ENCODE data around the gene SMG6. TPM values are rescaled to one million over a fixed set of nuclear protein-coding genes. Genes with fewer than 3 reads are reported as not detected.
"Not testable (repeated sequence)": the region's sequence is repeated elsewhere in the genome, so short reads cannot be mapped to it uniquely, and the experiment has no call there.

SMG6 gene
- total and polyA plus RNA-seq, 2 donors (not counting 3 experiments of a cell fraction or from before 2014, with no cell fraction given), result 40.1 to 42.2 TPM

DNA sequence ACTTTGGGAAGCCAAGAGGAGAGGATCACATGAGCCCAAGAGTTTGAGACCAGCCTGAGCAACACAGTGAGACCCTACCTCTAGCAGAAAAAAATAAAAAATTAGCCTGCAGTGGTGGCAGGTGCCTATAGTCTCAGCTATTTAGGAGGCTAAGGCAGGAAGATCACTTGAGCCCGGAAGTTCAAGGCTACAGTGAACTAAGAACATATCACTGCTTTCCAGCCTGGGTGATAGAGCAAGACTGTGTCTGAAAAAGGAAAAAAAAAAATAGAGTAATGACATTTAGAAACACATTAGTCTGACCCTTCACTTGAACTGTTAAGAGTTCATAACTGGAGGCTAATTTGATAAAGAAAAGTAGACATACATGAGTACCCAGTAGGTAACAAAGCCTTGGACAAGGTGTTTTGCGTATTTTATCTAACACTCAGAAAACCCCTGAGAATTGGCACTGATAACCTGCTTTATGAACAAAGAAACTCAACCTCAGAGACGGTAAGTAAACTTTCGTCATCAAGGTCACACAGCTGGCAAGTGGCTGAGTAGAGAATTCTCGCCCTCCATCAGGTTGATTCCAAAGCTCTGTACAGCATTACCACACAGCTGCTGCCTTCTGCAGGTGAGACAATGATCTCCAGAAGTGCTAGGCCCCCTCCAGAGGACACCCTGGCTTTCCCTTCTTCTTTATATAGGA lies 101.1 kb downstream of the SMG6 start:
- H3K36me3 ChIP-seq (ENCODE audit: control insufficient read depth in 2 of 2, extremely low read depth in 1 of 2, insufficient read depth in 2 of 2, low read length in 2 of 2), result no peaks in the 10 kb centered on the region
- H3K9ac ChIP-seq (replicated peaks; ENCODE audit: extremely low read depth, insufficient read depth, low read length), result no peak overlapping the region
- no peak overlapping the region for H3K27ac ChIP-seq (ENCODE audit: insufficient read depth, low read depth, low read length)
- no peaks in the 10 kb centered on the region for H4K20me1 ChIP-seq (replicated peaks; ENCODE audit: control insufficient read depth, extremely low read depth, insufficient read depth, low read length)
- DNase-seq (ENCODE audit: low read depth, low spot score) (no peak), FAIRE-seq (no peak)
- peaks cover 21% of the 10 kb centered on the region for H3K4me1 ChIP-seq (ENCODE audit: control insufficient read depth, extremely low read depth, insufficient read depth, low read length)
- dilution Hi-C loops (cut with MboI; ENCODE audit: extremely low pct_ligation_motif_present, low sequenced_read_pairs) (no loop called here), intact Hi-C loops (cut with micrococcal nuclease) (no loop called here)
- CTCF ChIA-PET, result interaction anchor here (1.1 to 1.2 kb wide), 3 partner anchors 8 to 37 kb away, joined by 3 read pairs; no protein-coding TSS in a partner anchor
- no peak for TF ChIP-seq EZH2 (IDR thresholded peaks at IDR 0.05; ENCODE audit: borderline replicate concordance, low read depth, low read length, severe bottlenecking)
- TF ChIP-seq, protein P1, sequence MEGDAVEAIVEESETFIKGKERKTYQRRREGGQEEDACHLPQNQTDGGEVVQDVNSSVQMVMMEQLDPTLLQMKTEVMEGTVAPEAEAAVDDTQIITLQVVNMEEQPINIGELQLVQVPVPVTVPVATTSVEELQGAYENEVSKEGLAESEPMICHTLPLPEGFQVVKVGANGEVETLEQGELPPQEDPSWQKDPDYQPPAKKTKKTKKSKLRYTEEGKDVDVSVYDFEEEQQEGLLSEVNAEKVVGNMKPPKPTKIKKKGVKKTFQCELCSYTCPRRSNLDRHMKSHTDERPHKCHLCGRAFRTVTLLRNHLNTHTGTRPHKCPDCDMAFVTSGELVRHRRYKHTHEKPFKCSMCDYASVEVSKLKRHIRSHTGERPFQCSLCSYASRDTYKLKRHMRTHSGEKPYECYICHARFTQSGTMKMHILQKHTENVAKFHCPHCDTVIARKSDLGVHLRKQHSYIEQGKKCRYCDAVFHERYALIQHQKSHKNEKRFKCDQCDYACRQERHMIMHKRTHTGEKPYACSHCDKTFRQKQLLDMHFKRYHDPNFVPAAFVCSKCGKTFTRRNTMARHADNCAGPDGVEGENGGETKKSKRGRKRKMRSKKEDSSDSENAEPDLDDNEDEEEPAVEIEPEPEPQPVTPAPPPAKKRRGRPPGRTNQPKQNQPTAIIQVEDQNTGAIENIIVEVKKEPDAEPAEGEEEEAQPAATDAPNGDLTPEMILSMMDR (IDR thresholded peaks at IDR 0.05; ENCODE audit: extremely low read depth in 1 of 2, insufficient read depth in 1 of 2, low read depth in 1 of 2, low read length in 2 of 2), result no peak
- TF ChIP-seq FOS (IDR thresholded peaks at IDR 0.05; ENCODE audit: borderline replicate concordance, insufficient read depth, low read length), result no peak
- no peak for TF ChIP-seq MYC (IDR thresholded peaks at IDR 0.05; ENCODE audit: low read depth, low read length)
- TF ChIP-seq POLR2A (IDR thresholded peaks at IDR 0.05; ENCODE audit: low read depth, low read length), result no peak
- TF ChIP-seq JUN (IDR thresholded peaks at IDR 0.05; ENCODE audit: borderline replicate concordance, insufficient read depth, insufficient read length, low read depth), result no peak
- TF ChIP-seq, protein P2, sequence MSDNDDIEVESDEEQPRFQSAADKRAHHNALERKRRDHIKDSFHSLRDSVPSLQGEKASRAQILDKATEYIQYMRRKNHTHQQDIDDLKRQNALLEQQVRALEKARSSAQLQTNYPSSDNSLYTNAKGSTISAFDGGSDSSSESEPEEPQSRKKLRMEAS (IDR thresholded peaks at IDR 0.05; ENCODE audit: insufficient read depth, insufficient read length), result no peak
- TF ChIP-seq GATA2 (IDR thresholded peaks at IDR 0.05; ENCODE audit: insufficient read depth, insufficient read length, low read depth, low read length), result no peak
- no peak for TF ChIP-seq POLR2AphosphoS5 (IDR thresholded peaks at IDR 0.05; ENCODE audit: insufficient read depth, low read depth, low read length)
- H3K4me3 ChIP-seq (replicated peaks in 1 of 3; ENCODE audit: insufficient read depth in 1 of 3, low read depth in 1 of 3, low read length in 3 of 3), result no peak overlapping the region
- no TSS peak for BruUV-seq (replicated peaks)
- H3K79me2 ChIP-seq (ENCODE audit: control insufficient read depth, insufficient read depth, low read length), result no peaks in the 10 kb centered on the region
- H3K9me3 ChIP-seq (replicated peaks; ENCODE audit: control insufficient read depth, insufficient read depth, low read length), result no peaks in the 10 kb centered on the region
- no peaks in the 10 kb centered on the region for H3K9me1 ChIP-seq (replicated peaks; ENCODE audit: control insufficient read depth, extremely low read depth, insufficient read depth, low read length)
- POLR2A ChIA-PET, result no interaction called here
- H3K4me2 ChIP-seq (ENCODE audit: insufficient read depth, low read length), result no peak overlapping the region
- no peak overlapping the region for H2AFZ ChIP-seq (ENCODE audit: low read depth, low read length)
- H3K27me3 ChIP-seq (ENCODE audit: control insufficient read depth in 2 of 2, insufficient read depth in 2 of 2, low read length in 2 of 2), result no peaks in the 10 kb centered on the region

DNA sequence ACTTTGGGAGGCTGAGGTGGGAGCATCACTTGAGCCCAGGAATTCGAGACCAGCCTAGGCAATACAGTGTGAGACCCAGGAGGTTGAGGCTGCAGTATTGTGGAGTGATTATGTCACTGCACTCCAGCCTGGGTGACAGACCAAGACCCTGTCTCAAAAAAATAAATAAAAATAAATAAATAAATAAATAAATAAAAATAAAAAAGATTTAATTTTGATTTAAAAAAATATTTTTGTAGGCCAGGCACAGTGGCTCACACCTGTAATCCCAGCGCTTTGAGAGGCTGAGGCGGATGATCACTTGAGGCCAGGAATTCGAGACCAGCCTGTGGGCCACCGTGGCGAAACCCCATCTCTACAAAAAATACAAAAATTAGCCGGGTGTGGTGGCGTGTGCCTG lies 104.2 kb downstream of the SMG6 start:
- H3K9me1 ChIP-seq (replicated peaks; ENCODE audit: control insufficient read depth, extremely low read depth, insufficient read depth, low read length); POLR2A ChIA-PET; H4K20me1 ChIP-seq (replicated peaks; ENCODE audit: control insufficient read depth, extremely low read depth, insufficient read depth, low read length); H3K9ac ChIP-seq (replicated peaks; ENCODE audit: extremely low read depth, insufficient read depth, low read length); H3K36me3 ChIP-seq (ENCODE audit: control insufficient read depth in 2 of 2, extremely low read depth in 1 of 2, insufficient read depth in 2 of 2, low read length in 2 of 2); BruUV-seq (replicated peaks); H3K4me3 ChIP-seq (replicated peaks in 1 of 3; ENCODE audit: insufficient read depth in 1 of 3, low read depth in 1 of 3, low read length in 3 of 3); dilution Hi-C loops (cut with MboI; ENCODE audit: extremely low pct_ligation_motif_present, low sequenced_read_pairs); FAIRE-seq; H3K79me2 ChIP-seq (ENCODE audit: control insufficient read depth, insufficient read depth, low read length); H3K27ac ChIP-seq (ENCODE audit: insufficient read depth, low read depth, low read length); CTCF ChIA-PET; H3K27me3 ChIP-seq (ENCODE audit: control insufficient read depth in 2 of 2, insufficient read depth in 2 of 2, low read length in 2 of 2); intact Hi-C loops (cut with micrococcal nuclease); H3K9me3 ChIP-seq (replicated peaks; ENCODE audit: control insufficient read depth, insufficient read depth, low read length); DNase-seq (ENCODE audit: low read depth, low spot score); H3K4me2 ChIP-seq (ENCODE audit: insufficient read depth, low read length); H2AFZ ChIP-seq (ENCODE audit: low read depth, low read length): not testable (repeated sequence)
- H3K4me1 ChIP-seq (ENCODE audit: control insufficient read depth, extremely low read depth, insufficient read depth, low read length), result peaks cover 14% of the 10 kb centered on the region
